Sigmoid colon (tissue), 7 donors: ENCODE results near the gene C1orf94. TPM values are rescaled to one million over a fixed set of nuclear protein-coding genes. Genes with fewer than 3 reads are reported as not detected.

Experiments
- DNase-seq: peaks from one replicate; pipeline ENCODE4 v3.0.0-alpha.2; 2019
- H3K27ac ChIP-seq, 4 donors: fragments of 200-600 bp; sonication (generic); one replicate each; pipeline ENCODE4 v1.5.1; 2016 to 2019; ENCODE audit warnings: mild to moderate bottlenecking in 1 of 4
- H3K27me3 ChIP-seq, 3 donors: fragments of 200-600 bp; sonication (generic); one replicate each; pipeline ENCODE4 v1.5.1; 2019; ENCODE audit warnings: mild to moderate bottlenecking in 1 of 3
- H3K36me3 ChIP-seq, 4 donors: fragments of 200-600 bp; sonication (generic); one replicate each; pipeline ENCODE4 v1.5.1; 2016 to 2019
- H3K4me1 ChIP-seq, 4 donors: fragments of 200-600 bp; sonication (generic); one replicate each; pipeline ENCODE4 v1.5.1; 2017 to 2019
- H3K4me3 ChIP-seq, 4 donors: fragments of 200-600 bp; sonication (generic); one replicate each; pipeline ENCODE4 v1.5.1; 2017 to 2019; ENCODE audit warnings: mild to moderate bottlenecking in 2 of 4, moderate library complexity in 1 of 4
- H3K9me3 ChIP-seq, 4 donors: fragments of 200-600 bp in 3 of 4; sonication (generic) in 3 of 4; one replicate each; pipeline versions ENCODE4 v1.5.1 to v1.6.1; 2013 to 2019
- CTCF ChIP-seq, 4 experiments: fragments of 450-650 bp in 3 of 4; fragments of 200-600 bp in 1 of 4; IDR thresholded peaks; one replicate each; pipeline ENCODE4 v1.5.1; 2016 to 2019; ENCODE audit warnings: antibody characterized with exemption in 4 of 4, mild to moderate bottlenecking in 3 of 4, moderate library complexity in 2 of 4
- EP300 ChIP-seq, 4 donors: sonication (generic); formaldehyde crosslinking; IDR thresholded peaks; one replicate each; pipeline ENCODE4 v1.6.1; 2017; ENCODE audit warnings: antibody characterized with exemption in 4 of 4
- POLR2A ChIP-seq, 2 donors: fragments of 450-650 bp; IDR thresholded peaks; one replicate each; pipeline ENCODE4 v1.6.1; 2016; ENCODE audit warnings: antibody characterized with exemption in 2 of 2, mild to moderate bottlenecking in 2 of 2, moderate library complexity in 2 of 2
- POLR2AphosphoS5 ChIP-seq, 4 donors: sonication (generic); formaldehyde crosslinking; IDR thresholded peaks; one replicate each; pipeline ENCODE4 v1.6.1; 2017; ENCODE audit warnings: antibody characterized with exemption in 4 of 4
- WGBS, 2 donors: extraction: QIAGEN DNeasy Blood & Tissue Kit; methylation state at CpG; one replicate each; pipeline ENCODE4 v1.1.7; 2013; 5-methylcytosine and 5-hydroxymethylcytosine counted together
- intact Hi-C: fragments of 100-400 bp; cut with DNase I; formaldehyde crosslinking; loops from one replicate; pipeline ENCODE4 v1.15.1; 2023
- polyA plus RNA-seq, 3 donors: library from polyadenylated mRNA; stranded (reverse); fragments of 200-250 nt; gene quantifications; one replicate each; pipeline ENCODE4 v1.2.3, GENCODE V29; 2013
- total RNA-seq, 4 donors: library from RNA; depleted of rRNA; stranded (reverse); fragments of >200 nt; gene quantifications; one replicate each; pipeline ENCODE4 v1.1.0, GENCODE V29; 2016
- donor health status: healthy with polysubstance abuse.
- donor health status: Bipolar disorder and iron deficiency.
- donor health status: healthy.

C1orf94 gene
- total and polyA plus RNA-seq, 7 donors: not detected

DNA sequence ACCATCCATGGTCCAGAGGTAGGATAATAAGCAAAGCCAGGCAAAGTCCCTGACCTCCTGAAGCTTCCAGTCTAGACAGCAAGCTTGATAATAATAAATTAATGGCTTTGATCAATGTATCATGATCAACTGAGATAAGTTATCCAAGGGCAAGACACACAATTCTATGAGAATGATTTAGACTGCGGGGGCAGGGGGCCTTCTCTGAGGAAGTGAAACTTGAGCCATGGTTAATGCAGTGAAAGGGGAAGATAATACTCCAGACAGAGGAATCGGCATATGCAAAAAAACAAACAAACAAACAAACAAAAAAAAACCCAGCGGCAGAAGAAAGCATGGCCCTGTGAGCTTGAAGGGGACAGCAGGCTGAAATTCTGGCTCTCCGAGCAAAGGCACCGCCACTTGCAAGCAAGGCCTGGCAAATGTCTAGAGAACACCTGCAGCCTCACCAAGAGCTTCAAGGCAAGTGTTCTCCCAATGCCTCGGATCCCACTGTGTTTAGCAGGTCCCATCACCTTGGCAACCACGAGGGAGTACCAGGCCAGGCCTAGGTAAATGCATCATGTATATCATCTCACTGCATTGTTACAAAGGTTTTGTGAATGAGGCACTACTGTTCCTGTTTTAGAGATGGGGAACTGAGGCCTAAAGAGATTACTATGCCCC lies 36.6 kb upstream of the C1orf94 start:
- H3K36me3 ChIP-seq: no peaks in the 10 kb centered on the region
- H3K4me3 ChIP-seq: no peak overlapping the region
- H3K9me3 ChIP-seq: no peaks in the 10 kb centered on the region
- WGBS, 2 donors: 56 to 61% methylated on average over 7 of the region's 7 CpGs
- no peaks in the 10 kb centered on the region for H3K27me3 ChIP-seq
- intact Hi-C loops: no loop called here
- H3K4me1 ChIP-seq: no peaks in the 10 kb centered on the region
- DNase-seq: no peak
- H3K27ac ChIP-seq: no peak overlapping the region
- no peak for TF ChIP-seq POLR2AphosphoS5 (IDR thresholded peaks at IDR 0.05)
- no peak for TF ChIP-seq POLR2A (IDR thresholded peaks at IDR 0.05)
- TF ChIP-seq EP300 (IDR thresholded peaks at IDR 0.05): no peak
- no peak for TF ChIP-seq CTCF (IDR thresholded peaks at IDR 0.05)

- WGBS, 2 donors: 76 to 90% methylated on average over 2 of the region's 2 CpGs
- no peaks in the 10 kb centered on the region for H3K36me3 ChIP-seq
- intact Hi-C loops: no loop called here
- H3K4me3 ChIP-seq: no peak overlapping the region
- no peaks in the 10 kb centered on the region for H3K27me3 ChIP-seq
- no peak overlapping the region for H3K27ac ChIP-seq
- H3K4me1 ChIP-seq: no peaks in the 10 kb centered on the region
- no peak for DNase-seq
- TF ChIP-seq CTCF (IDR thresholded peaks at IDR 0.05): no peak
- no peak for TF ChIP-seq POLR2AphosphoS5 (IDR thresholded peaks at IDR 0.05)
- no peak for TF ChIP-seq POLR2A (IDR thresholded peaks at IDR 0.05)
- no peak for TF ChIP-seq EP300 (IDR thresholded peaks at IDR 0.05)
- H3K9me3 ChIP-seq: no peaks in the 10 kb centered on the region
These were observed 32.7 kb upstream of the C1orf94 start for GRCh38 chr1:34143975-34144374.

- no peaks in the 10 kb centered on the region for H3K36me3 ChIP-seq
- no peak overlapping the region for H3K4me3 ChIP-seq
- intact Hi-C loops: no loop called here
- H3K27me3 ChIP-seq: no peaks in the 10 kb centered on the region
- DNase-seq: no peak
- H3K27ac ChIP-seq: no peak overlapping the region
- H3K9me3 ChIP-seq: no peaks in the 10 kb centered on the region
- H3K4me1 ChIP-seq: no peaks in the 10 kb centered on the region
- WGBS, 2 donors: 64 to 86% methylated on average over 6 of the region's 6 CpGs
- no peak for TF ChIP-seq CTCF (IDR thresholded peaks at IDR 0.05)
- no peak for TF ChIP-seq POLR2AphosphoS5 (IDR thresholded peaks at IDR 0.05)
- no peak for TF ChIP-seq POLR2A (IDR thresholded peaks at IDR 0.05)
- no peak for TF ChIP-seq EP300 (IDR thresholded peaks at IDR 0.05)
These were observed 31.9 kb upstream of the C1orf94 start for GRCh38 chr1:34144766-34145165.

DNA sequence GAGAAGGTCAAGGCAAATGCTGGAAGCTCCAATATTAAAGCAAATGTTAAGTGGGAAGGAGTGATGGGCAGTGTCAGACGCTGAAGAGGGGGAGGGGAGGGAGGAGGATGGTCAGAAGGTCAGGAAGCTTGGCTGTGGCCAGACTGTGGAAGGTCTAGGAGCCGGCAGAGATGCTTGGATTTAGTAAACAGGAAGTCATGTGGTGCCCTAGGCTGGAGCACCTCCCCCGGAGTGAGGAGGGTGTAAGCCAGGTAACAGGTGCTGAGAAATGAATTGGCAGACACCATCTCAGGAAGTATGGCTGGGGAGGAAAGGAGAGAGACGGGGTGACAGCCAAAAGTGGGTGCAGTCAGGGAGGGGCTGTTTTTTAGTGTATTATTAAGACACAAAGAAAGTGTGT lies 29.4 kb upstream of the C1orf94 start:
- H3K27ac ChIP-seq: no peak overlapping the region
- no peaks in the 10 kb centered on the region for H3K27me3 ChIP-seq
- no peaks in the 10 kb centered on the region for H3K36me3 ChIP-seq
- H3K9me3 ChIP-seq: no peaks in the 10 kb centered on the region
- 12% methylated on average over 4 of the region's 4 CpGs for WGBS, 2 donors
- no peaks in the 10 kb centered on the region for H3K4me1 ChIP-seq
- no peak overlapping the region for H3K4me3 ChIP-seq
- TF ChIP-seq POLR2A (IDR thresholded peaks at IDR 0.05) (no peak), POLR2AphosphoS5 (IDR thresholded peaks at IDR 0.05) (no peak), EP300 (IDR thresholded peaks at IDR 0.05) (no peak), CTCF (IDR thresholded peaks at IDR 0.05) (no peak)
- no peak for DNase-seq
- intact Hi-C loops: no loop called here

GRCh38 chr1:34149501-34149900 lies 27.2 kb upstream of the C1orf94 start:
- DNase-seq: no peak
- Histone ChIP-seq H3K27ac (no peak overlapping the region), H3K27me3 (no peaks in the 10 kb centered on the region), H3K4me3 (no peak overlapping the region), H3K4me1 (no peaks in the 10 kb centered on the region), H3K9me3 (no peaks in the 10 kb centered on the region), H3K36me3 (no peaks in the 10 kb centered on the region)
- WGBS, 2 donors: 22 to 36% methylated on average over 3 of the region's 3 CpGs
- intact Hi-C loops: no loop called here
- TF ChIP-seq EP300 (IDR thresholded peaks at IDR 0.05) (no peak), CTCF (IDR thresholded peaks at IDR 0.05) (no peak), POLR2A (IDR thresholded peaks at IDR 0.05) (no peak), POLR2AphosphoS5 (IDR thresholded peaks at IDR 0.05) (no peak)
